ENCODE results near the gene KLHL2. TPM values are rescaled to one million over a fixed set of nuclear protein-coding genes. Genes with fewer than 3 reads are reported as not detected.
"Not testable (repeated sequence)": the region's sequence is repeated elsewhere in the genome, so short reads cannot be mapped to it uniquely, and the experiment has no call there.

The KLHL2 gene
- polyA plus RNA-seq, 3 donors, result 6.9 to 22.6 (median 11.1) TPM

GRCh38 chr4:165217325-165217724 lies 10.0 kb downstream of the KLHL2 start:
- intact Hi-C loops (cut with micrococcal nuclease), result no loop called here
- H3K4me3 ChIP-seq (replicated peaks in 1 of 3; ENCODE audit: low read depth in 2 of 3, low read length in 3 of 3), result no peak overlapping the region
- H3K4me3 Mint-ChIP-seq, result no peak overlapping the region
- H3K27ac ChIP-seq (ENCODE audit: low read depth in 1 of 2, low read length in 2 of 2), result no peak overlapping the region
- no peak overlapping the region for H3K4me2 ChIP-seq (replicated peaks; ENCODE audit: extremely low read depth, low read length, poor library complexity, severe bottlenecking)
- H3K9me3 ChIP-seq (replicated peaks in 1 of 2; ENCODE audit: control insufficient read depth in 1 of 2, insufficient read depth in 1 of 2, low read length in 2 of 2), result no peaks in the 10 kb centered on the region
- H3K36me3 ChIP-seq (replicated peaks in 1 of 2; ENCODE audit: control insufficient read depth in 1 of 2, insufficient read depth in 2 of 2, low read length in 2 of 2), result peaks cover 0 to 15% of the 10 kb centered on the region in 2 donors
- H3K9me3 Mint-ChIP-seq, result peaks cover 0 to 4% (median 0%) of the 10 kb centered on the region in 7 donors
- H3K9ac ChIP-seq (ENCODE audit: insufficient read depth, low read length, poor library complexity, severe bottlenecking), result no peak overlapping the region
- no peak overlapping the region for H2AFZ ChIP-seq (ENCODE audit: insufficient read depth, low read depth, low read length, poor library complexity, severe bottlenecking)
- peaks cover 20 to 26% of the 10 kb centered on the region in 2 donors for H3K4me1 ChIP-seq (ENCODE audit: control insufficient read depth in 1 of 2, insufficient read depth in 2 of 2, low read length in 2 of 2)
- H3K27me3 Mint-ChIP-seq (ENCODE audit: low read depth in 3 of 3), result peaks cover 0 to 3% (median 0%) of the 10 kb centered on the region in 3 donors
- no peak for TF ChIP-seq CTCF (IDR thresholded peaks at IDR 0.05)
- H3K79me2 ChIP-seq (ENCODE audit: insufficient read depth, low read length), result peaks cover 58% of the 10 kb centered on the region
- no peaks in the 10 kb centered on the region for H3K27me3 ChIP-seq (ENCODE audit: control insufficient read depth in 2 of 2, insufficient read depth in 2 of 2, low read length in 2 of 2)
- H4K20me1 ChIP-seq (ENCODE audit: insufficient read depth, low read length), result peaks cover 54% of the 10 kb centered on the region
- H3K27ac Mint-ChIP-seq, result no peak overlapping the region
- WGBS (ENCODE audit: insufficient coverage), result no CpG with 5 or more reads among the region's 3 CpGs
- H3K4me1 Mint-ChIP-seq, result peaks cover 55% of the 10 kb centered on the region
- peaks cover 28 to 42% of the 10 kb centered on the region in 2 donors for H3K36me3 Mint-ChIP-seq
- no peak for DNase-seq

- intact Hi-C loops (cut with micrococcal nuclease); H3K27me3 Mint-ChIP-seq (ENCODE audit: low read depth in 3 of 3); H3K27ac ChIP-seq (ENCODE audit: low read depth in 1 of 2, low read length in 2 of 2); H3K4me3 Mint-ChIP-seq; H3K4me2 ChIP-seq (replicated peaks; ENCODE audit: extremely low read depth, low read length, poor library complexity, severe bottlenecking); H3K9me3 ChIP-seq (replicated peaks in 1 of 2; ENCODE audit: control insufficient read depth in 1 of 2, insufficient read depth in 1 of 2, low read length in 2 of 2); H2AFZ ChIP-seq (ENCODE audit: insufficient read depth, low read depth, low read length, poor library complexity, severe bottlenecking); DNase-seq; H3K27me3 ChIP-seq (ENCODE audit: control insufficient read depth in 2 of 2, insufficient read depth in 2 of 2, low read length in 2 of 2); H3K9ac ChIP-seq (ENCODE audit: insufficient read depth, low read length, poor library complexity, severe bottlenecking); H3K4me3 ChIP-seq (replicated peaks in 1 of 3; ENCODE audit: low read depth in 2 of 3, low read length in 3 of 3); H3K9me3 Mint-ChIP-seq: not testable (repeated sequence)
- WGBS (ENCODE audit: insufficient coverage), result 97% methylated on average over 3 of the region's 4 CpGs
- Mint-ChIP-seq H3K27ac (peak overlapping the region in 1 of 7 donors; percentile 57), H3K36me3 (peaks cover 46 to 50% of the 10 kb centered on the region in 2 donors), H3K4me1 (peaks cover 38% of the 10 kb centered on the region)
- peaks cover 6 to 30% of the 10 kb centered on the region in 2 donors for H3K36me3 ChIP-seq (replicated peaks in 1 of 2; ENCODE audit: control insufficient read depth in 1 of 2, insufficient read depth in 2 of 2, low read length in 2 of 2)
- H4K20me1 ChIP-seq (ENCODE audit: insufficient read depth, low read length), result peaks cover 20% of the 10 kb centered on the region
- H3K4me1 ChIP-seq (ENCODE audit: control insufficient read depth in 1 of 2, insufficient read depth in 2 of 2, low read length in 2 of 2), result peaks cover 17 to 24% of the 10 kb centered on the region in 2 donors
- peaks cover 29% of the 10 kb centered on the region for H3K79me2 ChIP-seq (ENCODE audit: insufficient read depth, low read length)
These were observed 13.9 kb downstream of the KLHL2 start for GRCh38 chr4:165221306-165221705.

GRCh38 chr4:165221993-165222650 lies 14.8 kb downstream of the KLHL2 start:
- H3K36me3 Mint-ChIP-seq, result peaks cover 47% of the 10 kb centered on the region in 2 donors
- H3K9me3 ChIP-seq (replicated peaks in 1 of 2; ENCODE audit: control insufficient read depth in 1 of 2, insufficient read depth in 1 of 2, low read length in 2 of 2); intact Hi-C loops (cut with micrococcal nuclease); H3K27me3 ChIP-seq (ENCODE audit: control insufficient read depth in 2 of 2, insufficient read depth in 2 of 2, low read length in 2 of 2); H2AFZ ChIP-seq (ENCODE audit: insufficient read depth, low read depth, low read length, poor library complexity, severe bottlenecking); H3K27me3 Mint-ChIP-seq (ENCODE audit: low read depth in 3 of 3); H3K9me3 Mint-ChIP-seq; DNase-seq; H3K9ac ChIP-seq (ENCODE audit: insufficient read depth, low read length, poor library complexity, severe bottlenecking): not testable (repeated sequence)
- peak overlapping the region in 6 of 7 donors; percentile 39 to 88 (median 64) for H3K27ac Mint-ChIP-seq
- peaks cover 34% of the 10 kb centered on the region for H3K4me1 Mint-ChIP-seq
- H3K4me3 ChIP-seq (replicated peaks in 1 of 3; ENCODE audit: low read depth in 2 of 3, low read length in 3 of 3), result peak overlapping the region in 1 of 3 experiments; percentile 39
- peaks cover 6 to 34% of the 10 kb centered on the region in 2 donors for H3K36me3 ChIP-seq (replicated peaks in 1 of 2; ENCODE audit: control insufficient read depth in 1 of 2, insufficient read depth in 2 of 2, low read length in 2 of 2)
- WGBS (ENCODE audit: insufficient coverage), result 0% methylated on average over 1 of the region's 5 CpGs
- H3K27ac ChIP-seq (ENCODE audit: low read depth in 1 of 2, low read length in 2 of 2), result peak overlapping the region in 1 of 2 donors; percentile 33
- H3K4me2 ChIP-seq (replicated peaks; ENCODE audit: extremely low read depth, low read length, poor library complexity, severe bottlenecking), result peak overlapping the region; percentile 57
- peaks cover 13% of the 10 kb centered on the region for H4K20me1 ChIP-seq (ENCODE audit: insufficient read depth, low read length)
- H3K4me1 ChIP-seq (ENCODE audit: control insufficient read depth in 1 of 2, insufficient read depth in 2 of 2, low read length in 2 of 2), result peaks cover 17 to 24% of the 10 kb centered on the region in 2 donors
- peak overlapping the region in 1 of 2 donors; percentile 86 for H3K4me3 Mint-ChIP-seq
- H3K79me2 ChIP-seq (ENCODE audit: insufficient read depth, low read length), result peaks cover 21% of the 10 kb centered on the region
